ENCODE data around the gene FNIP2. TPM values are rescaled to one million over a fixed set of nuclear protein-coding genes. Genes with fewer than 3 reads are reported as not detected.

The FNIP2 gene
- total RNA-seq, 1 donor from 2014 or later: 18.5 TPM

DNA sequence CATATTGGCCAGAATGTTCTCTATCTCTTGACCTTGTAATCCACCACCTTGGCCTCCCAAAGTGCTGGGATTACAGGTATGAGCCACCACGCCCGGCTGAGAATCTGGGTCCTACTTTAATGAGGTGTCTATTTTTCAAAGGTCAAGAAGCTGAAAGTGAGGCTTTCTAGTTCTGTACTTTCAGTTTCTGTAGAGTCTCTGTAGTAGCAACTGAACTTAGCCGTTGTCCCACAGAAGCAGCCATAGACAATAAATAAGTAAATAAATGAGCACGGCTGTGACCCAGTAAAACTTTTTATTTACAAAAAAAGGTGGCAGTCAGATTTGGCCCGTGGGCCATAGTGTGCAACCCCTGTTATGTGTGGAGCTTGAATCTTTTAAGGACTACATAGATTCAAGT, 92.0 kb downstream of the FNIP2 start:
- H2AFZ ChIP-seq (ENCODE audit: low read depth, low read length): no peak overlapping the region
- H3K4me3 ChIP-seq (ENCODE audit: insufficient read depth, low read depth, low read length): no peak overlapping the region
- no peaks in the 10 kb centered on the region for H3K9me3 ChIP-seq (ENCODE audit: insufficient read depth, low read depth, low read length)
- TF ChIP-seq, protein P1, sequence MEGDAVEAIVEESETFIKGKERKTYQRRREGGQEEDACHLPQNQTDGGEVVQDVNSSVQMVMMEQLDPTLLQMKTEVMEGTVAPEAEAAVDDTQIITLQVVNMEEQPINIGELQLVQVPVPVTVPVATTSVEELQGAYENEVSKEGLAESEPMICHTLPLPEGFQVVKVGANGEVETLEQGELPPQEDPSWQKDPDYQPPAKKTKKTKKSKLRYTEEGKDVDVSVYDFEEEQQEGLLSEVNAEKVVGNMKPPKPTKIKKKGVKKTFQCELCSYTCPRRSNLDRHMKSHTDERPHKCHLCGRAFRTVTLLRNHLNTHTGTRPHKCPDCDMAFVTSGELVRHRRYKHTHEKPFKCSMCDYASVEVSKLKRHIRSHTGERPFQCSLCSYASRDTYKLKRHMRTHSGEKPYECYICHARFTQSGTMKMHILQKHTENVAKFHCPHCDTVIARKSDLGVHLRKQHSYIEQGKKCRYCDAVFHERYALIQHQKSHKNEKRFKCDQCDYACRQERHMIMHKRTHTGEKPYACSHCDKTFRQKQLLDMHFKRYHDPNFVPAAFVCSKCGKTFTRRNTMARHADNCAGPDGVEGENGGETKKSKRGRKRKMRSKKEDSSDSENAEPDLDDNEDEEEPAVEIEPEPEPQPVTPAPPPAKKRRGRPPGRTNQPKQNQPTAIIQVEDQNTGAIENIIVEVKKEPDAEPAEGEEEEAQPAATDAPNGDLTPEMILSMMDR (IDR thresholded peaks at IDR 0.05; ENCODE audit: insufficient read depth, low read depth, low read length): no peak
- TF ChIP-seq EZH2 (IDR thresholded peaks at IDR 0.05; ENCODE audit: insufficient read depth, low read length): no peak
- no peak overlapping the region for H3K4me2 ChIP-seq (ENCODE audit: low read length)
- H3K4me1 ChIP-seq (ENCODE audit: insufficient read depth, low read length): peaks cover 6% of the 10 kb centered on the region
- H3K27ac ChIP-seq (ENCODE audit: low read depth, low read length): no peak overlapping the region
- peaks cover 5% of the 10 kb centered on the region for H3K36me3 ChIP-seq (ENCODE audit: insufficient read depth, low read length)
- Mint-ChIP-seq H3K4me3 (ENCODE audit: unreplicated experiment) (no peak overlapping the region), H3K27me3 (ENCODE audit: low read depth, unreplicated experiment) (no peaks in the 10 kb centered on the region), H3K36me3 (ENCODE audit: low read depth, unreplicated experiment) (peaks cover 22% of the 10 kb centered on the region), H3K27ac (ENCODE audit: unreplicated experiment) (no peak overlapping the region), H3K4me1 (ENCODE audit: low read depth, unreplicated experiment) (peaks cover 9% of the 10 kb centered on the region), H3K9me3 (ENCODE audit: unreplicated experiment) (peaks cover 5% of the 10 kb centered on the region)
- no peak overlapping the region for H3K9ac ChIP-seq (ENCODE audit: low read length)
- no peaks in the 10 kb centered on the region for H3K79me2 ChIP-seq (ENCODE audit: insufficient read depth, low read length)
- H4K20me1 ChIP-seq (ENCODE audit: insufficient read depth, low read length): no peaks in the 10 kb centered on the region
- no peaks in the 10 kb centered on the region for H3K27me3 ChIP-seq (ENCODE audit: insufficient read depth, low read length)
- DNase-seq (ENCODE audit: low read depth): no peak
- no peak for FAIRE-seq

DNA sequence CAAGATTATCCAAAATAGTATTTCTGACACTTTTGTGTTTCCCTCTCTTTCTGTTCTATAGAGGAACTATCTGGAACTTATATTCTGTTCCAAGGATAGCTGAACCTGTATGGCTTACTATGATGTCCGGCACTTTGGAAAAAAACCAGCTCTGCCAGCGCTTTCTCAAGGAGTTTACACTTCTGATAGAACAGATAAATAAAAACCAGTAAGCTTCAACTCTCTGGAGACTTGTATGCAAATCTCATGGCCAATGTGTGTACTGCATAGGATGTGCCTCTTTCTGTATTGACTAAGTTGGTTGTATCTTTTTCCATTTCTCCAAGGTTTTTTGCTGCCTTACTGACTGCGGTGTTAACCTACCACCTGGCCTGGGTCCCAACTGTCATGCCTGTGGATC, 92.5 kb downstream of the FNIP2 start:
- no peak for FAIRE-seq
- Mint-ChIP-seq H3K4me3 (ENCODE audit: unreplicated experiment) (no peak overlapping the region), H3K36me3 (ENCODE audit: low read depth, unreplicated experiment) (peaks cover 22% of the 10 kb centered on the region), H3K27me3 (ENCODE audit: low read depth, unreplicated experiment) (no peaks in the 10 kb centered on the region), H3K27ac (ENCODE audit: unreplicated experiment) (no peak overlapping the region), H3K9me3 (ENCODE audit: unreplicated experiment) (peaks cover 5% of the 10 kb centered on the region), H3K4me1 (ENCODE audit: low read depth, unreplicated experiment) (peaks cover 9% of the 10 kb centered on the region)
- no peak for DNase-seq (ENCODE audit: low read depth)
- Histone ChIP-seq H3K4me1 (ENCODE audit: insufficient read depth, low read length) (peaks cover 6% of the 10 kb centered on the region), H3K27me3 (ENCODE audit: insufficient read depth, low read length) (no peaks in the 10 kb centered on the region), H3K4me2 (ENCODE audit: low read length) (no peak overlapping the region), H3K4me3 (ENCODE audit: insufficient read depth, low read depth, low read length) (no peak overlapping the region), H3K27ac (ENCODE audit: low read depth, low read length) (no peak overlapping the region), H4K20me1 (ENCODE audit: insufficient read depth, low read length) (no peaks in the 10 kb centered on the region), H2AFZ (ENCODE audit: low read depth, low read length) (no peak overlapping the region), H3K79me2 (ENCODE audit: insufficient read depth, low read length) (no peaks in the 10 kb centered on the region), H3K36me3 (ENCODE audit: insufficient read depth, low read length) (peaks cover 5% of the 10 kb centered on the region), H3K9me3 (ENCODE audit: insufficient read depth, low read depth, low read length) (no peaks in the 10 kb centered on the region), H3K9ac (ENCODE audit: low read length) (no peak overlapping the region)
- TF ChIP-seq, protein P1 (IDR thresholded peaks at IDR 0.05; ENCODE audit: insufficient read depth, low read depth, low read length): no peak

DNA sequence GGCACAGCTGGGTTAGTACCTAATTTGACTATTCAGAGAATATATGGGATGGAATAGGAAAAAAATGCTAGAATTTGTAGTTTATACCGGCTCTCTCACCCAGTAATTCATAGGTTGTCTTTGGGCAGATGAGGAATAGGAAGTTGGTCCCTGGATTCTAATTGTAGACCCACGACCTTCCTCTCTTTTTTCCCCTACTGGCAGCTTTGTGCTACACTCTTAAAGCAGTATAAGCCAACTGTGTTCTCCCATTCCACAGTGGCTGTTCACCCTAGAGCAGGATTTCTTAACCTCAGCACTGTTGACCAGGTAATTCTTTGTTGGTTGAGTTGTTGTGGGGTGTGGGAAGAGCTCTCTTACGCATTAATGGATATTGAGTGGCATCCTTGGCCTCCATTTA, 92.9 kb downstream of the FNIP2 start:
- H3K9ac ChIP-seq (ENCODE audit: low read length): no peak overlapping the region
- Mint-ChIP-seq H3K4me3 (ENCODE audit: unreplicated experiment) (no peak overlapping the region), H3K4me1 (ENCODE audit: low read depth, unreplicated experiment) (peaks cover 9% of the 10 kb centered on the region), H3K36me3 (ENCODE audit: low read depth, unreplicated experiment) (peaks cover 22% of the 10 kb centered on the region), H3K27me3 (ENCODE audit: low read depth, unreplicated experiment) (no peaks in the 10 kb centered on the region), H3K27ac (ENCODE audit: unreplicated experiment) (no peak overlapping the region), H3K9me3 (ENCODE audit: unreplicated experiment) (peaks cover 5% of the 10 kb centered on the region)
- H3K36me3 ChIP-seq (ENCODE audit: insufficient read depth, low read length): peaks cover 5% of the 10 kb centered on the region
- H3K9me3 ChIP-seq (ENCODE audit: insufficient read depth, low read depth, low read length): no peaks in the 10 kb centered on the region
- H3K27ac ChIP-seq (ENCODE audit: low read depth, low read length): no peak overlapping the region
- FAIRE-seq: no peak
- no peaks in the 10 kb centered on the region for H4K20me1 ChIP-seq (ENCODE audit: insufficient read depth, low read length)
- no peak overlapping the region for H2AFZ ChIP-seq (ENCODE audit: low read depth, low read length)
- no peak overlapping the region for H3K4me2 ChIP-seq (ENCODE audit: low read length)
- TF ChIP-seq, protein P1 (IDR thresholded peaks at IDR 0.05; ENCODE audit: insufficient read depth, low read depth, low read length): no peak
- TF ChIP-seq EZH2 (IDR thresholded peaks at IDR 0.05; ENCODE audit: insufficient read depth, low read length): no peak
- DNase-seq (ENCODE audit: low read depth): no peak
- H3K27me3 ChIP-seq (ENCODE audit: insufficient read depth, low read length): no peaks in the 10 kb centered on the region
- no peaks in the 10 kb centered on the region for H3K79me2 ChIP-seq (ENCODE audit: insufficient read depth, low read length)
- no peak overlapping the region for H3K4me3 ChIP-seq (ENCODE audit: insufficient read depth, low read depth, low read length)
- peaks cover 6% of the 10 kb centered on the region for H3K4me1 ChIP-seq (ENCODE audit: insufficient read depth, low read length)
